Endothelial cell (in vitro differentiated cells): ENCODE data around the gene WDR1. TPM values are rescaled to one million over a fixed set of nuclear protein-coding genes. Genes with fewer than 3 reads are reported as not detected.

ENCODE experiments used
- DNase-seq: peaks from one replicate; pipeline ENCODE4 v3.0.0; 2021; ENCODE audit warnings: low spot score
- H3K27ac Mint-ChIP-seq: one replicate; pipeline ENCODE4 v1.8.0; 2021; ENCODE audit warnings: mixed read lengths, inconsistent platforms; ENCODE audit not compliant: unreplicated experiment
- H3K27me3 Mint-ChIP-seq: one replicate; pipeline ENCODE4 v1.8.0; 2021; ENCODE audit warnings: mild to moderate bottlenecking, moderate library complexity, mixed read lengths, inconsistent platforms; ENCODE audit not compliant: unreplicated experiment
- H3K36me3 Mint-ChIP-seq: one replicate; pipeline ENCODE4 v1.8.0; 2021; ENCODE audit warnings: mild to moderate bottlenecking, low read depth, mixed read lengths, inconsistent platforms; ENCODE audit not compliant: unreplicated experiment
- H3K4me1 Mint-ChIP-seq: one replicate; pipeline ENCODE4 v1.8.0; 2021; ENCODE audit warnings: mild to moderate bottlenecking, mixed read lengths, inconsistent platforms; ENCODE audit not compliant: unreplicated experiment
- H3K4me3 Mint-ChIP-seq: one replicate; pipeline ENCODE4 v1.8.0; 2021; ENCODE audit warnings: mild to moderate bottlenecking, mixed read lengths, inconsistent platforms; ENCODE audit not compliant: unreplicated experiment
- H3K9me3 Mint-ChIP-seq: one replicate; pipeline ENCODE4 v1.8.0; 2021; ENCODE audit warnings: mixed read lengths, inconsistent platforms; ENCODE audit not compliant: unreplicated experiment
- CTCF ChIP-seq: fragments of 200-600 bp; sonication (generic); IDR thresholded peaks from one replicate; pipeline ENCODE4 v1.5.0; 2021; ENCODE audit warnings: antibody characterized with exemption; ENCODE audit not compliant: unreplicated experiment
- total RNA-seq: library from RNA; stranded (reverse); fragmentation: NEBNext Ultra II Directional; extraction: Animal tissue kit (Norgen Biotek cat#: 25700); gene quantifications from one replicate; pipeline ENCODE4 v1.2.1, GENCODE V29; 2021; ENCODE audit not compliant: unreplicated experiment

The WDR1 gene
- total RNA-seq, 1 donor from 2014 or later: 501 TPM

GRCh38 chr4:10056334-10057022, 60.1 kb downstream of the WDR1 start:
- Mint-ChIP-seq H3K27me3 (peaks cover 6% of the 10 kb centered on the region), H3K27ac (no peak overlapping the region), H3K36me3 (peaks cover 4% of the 10 kb centered on the region), H3K9me3 (no peaks in the 10 kb centered on the region), H3K4me3 (no peak overlapping the region), H3K4me1 (peaks cover 9% of the 10 kb centered on the region)
- TF ChIP-seq CTCF: no peak
- DNase-seq: no peak

- no peak overlapping the region for H3K4me3 Mint-ChIP-seq
- H3K4me1 Mint-ChIP-seq: peaks cover 15% of the 10 kb centered on the region
- no peak for TF ChIP-seq CTCF
- peaks cover 4% of the 10 kb centered on the region for H3K36me3 Mint-ChIP-seq
- no peak overlapping the region for H3K27ac Mint-ChIP-seq
- H3K9me3 Mint-ChIP-seq: no peaks in the 10 kb centered on the region
- no peak for DNase-seq
- peaks cover 7% of the 10 kb centered on the region for H3K27me3 Mint-ChIP-seq
These were observed 60.7 kb downstream of the WDR1 start for GRCh38 chr4:10055871-10056270.

- Mint-ChIP-seq H3K36me3 (peaks cover 4% of the 10 kb centered on the region), H3K9me3 (no peaks in the 10 kb centered on the region), H3K4me3 (no peak overlapping the region), H3K4me1 (peaks cover 24% of the 10 kb centered on the region), H3K27ac (no peak overlapping the region), H3K27me3 (peaks cover 10% of the 10 kb centered on the region)
- TF ChIP-seq CTCF: no peak
- no peak for DNase-seq
These were observed 62.0 kb downstream of the WDR1 start for GRCh38 chr4:10054571-10055041.

GRCh38 chr4:10053635-10054453, 62.8 kb downstream of the WDR1 start:
- H3K36me3 Mint-ChIP-seq: peaks cover 4% of the 10 kb centered on the region
- peaks cover 12% of the 10 kb centered on the region for H3K27me3 Mint-ChIP-seq
- no peak for DNase-seq
- H3K27ac Mint-ChIP-seq: peak overlapping the region; percentile 17
- H3K9me3 Mint-ChIP-seq: no peaks in the 10 kb centered on the region
- H3K4me1 Mint-ChIP-seq: peaks cover 24% of the 10 kb centered on the region
- no peak for TF ChIP-seq CTCF
- H3K4me3 Mint-ChIP-seq: no peak overlapping the region
